GM19025 (cell line): Measurements from ENCODE around the gene SNCAIP.
A peak's percentile ranks its signal among the peaks of the same experiment; 100 is the strongest.

ENCODE experiments used
- ATAC-seq: cut with Tn5 transposase; IDR thresholded peaks from one replicate; pipeline ENCODE4 v1.9.1; 2021; ENCODE audit warnings: mild to moderate bottlenecking, low read depth, moderate library complexity; ENCODE audit not compliant: unreplicated experiment

The SNCAIP gene

DNA sequence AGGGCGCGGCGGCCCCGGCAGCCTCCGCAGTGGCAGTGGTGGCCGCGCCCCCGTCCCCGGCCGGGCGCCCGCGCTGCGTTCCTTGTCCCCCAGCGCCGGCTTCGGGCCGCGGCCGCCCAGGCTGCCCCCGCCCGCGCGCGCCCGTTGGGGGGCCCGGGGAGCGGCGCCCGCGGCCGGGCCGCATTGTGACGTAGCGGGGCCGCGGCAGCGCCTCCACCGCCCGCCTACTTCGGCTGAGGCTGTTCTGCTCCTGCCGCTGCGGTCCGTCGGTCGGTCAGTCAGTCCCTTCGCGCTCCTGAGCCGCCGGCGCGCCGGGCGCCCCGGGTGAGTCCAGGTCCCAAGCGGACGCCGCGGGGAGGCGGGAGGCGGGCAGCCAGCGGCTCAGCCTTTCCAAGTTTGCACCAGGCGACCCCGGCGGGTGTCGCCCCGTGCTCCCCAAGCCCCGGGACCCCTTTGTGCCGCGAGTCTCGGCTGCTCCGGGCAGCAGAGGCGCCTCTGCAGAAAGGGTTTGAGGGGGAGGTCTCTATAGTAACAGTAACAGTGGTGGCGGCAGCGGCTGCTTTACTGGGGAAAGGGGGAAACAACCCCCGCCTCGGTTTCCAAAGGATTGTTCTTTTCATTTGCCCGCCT is at the start of gene SNCAIP:
Gene SNCAIP, plus strand, starts transcription at position 277 of the 630 bp plus-strand sequence. CDS start 78,898 bp downstream, outside the sequence.
- ATAC-seq: no peak

DNA sequence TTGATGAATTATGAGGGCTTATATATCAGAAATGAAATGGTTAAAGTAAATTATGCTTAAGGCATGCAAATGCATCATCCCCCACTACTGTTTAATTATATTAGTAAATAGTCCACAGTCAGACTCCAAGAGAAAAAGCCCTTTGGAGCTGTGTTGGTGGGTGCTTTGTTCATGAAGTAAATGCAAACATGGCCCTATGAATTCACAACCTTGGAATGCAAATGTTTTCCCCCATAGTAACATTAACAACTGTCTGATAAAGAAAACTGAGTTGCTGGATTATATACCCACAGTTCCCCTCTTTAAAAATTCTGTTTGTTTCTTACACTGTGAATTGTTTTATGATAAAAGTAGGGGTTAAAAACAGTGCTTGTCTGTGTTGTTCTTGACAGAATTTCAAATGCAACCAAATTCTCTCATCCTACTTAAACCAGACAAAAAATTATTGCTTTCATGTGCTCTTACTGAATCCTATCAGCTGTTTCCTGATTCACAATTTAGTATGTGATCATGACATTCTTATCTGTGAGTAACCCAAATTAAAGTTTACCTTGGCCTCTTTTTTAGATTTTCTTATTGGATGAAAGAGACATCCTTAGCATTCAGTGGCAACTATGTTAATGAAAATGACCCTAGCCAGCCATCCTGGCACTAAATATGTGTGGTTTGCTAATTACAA is 48.5 kb upstream of the SNCAIP start:
- no peak for ATAC-seq

DNA sequence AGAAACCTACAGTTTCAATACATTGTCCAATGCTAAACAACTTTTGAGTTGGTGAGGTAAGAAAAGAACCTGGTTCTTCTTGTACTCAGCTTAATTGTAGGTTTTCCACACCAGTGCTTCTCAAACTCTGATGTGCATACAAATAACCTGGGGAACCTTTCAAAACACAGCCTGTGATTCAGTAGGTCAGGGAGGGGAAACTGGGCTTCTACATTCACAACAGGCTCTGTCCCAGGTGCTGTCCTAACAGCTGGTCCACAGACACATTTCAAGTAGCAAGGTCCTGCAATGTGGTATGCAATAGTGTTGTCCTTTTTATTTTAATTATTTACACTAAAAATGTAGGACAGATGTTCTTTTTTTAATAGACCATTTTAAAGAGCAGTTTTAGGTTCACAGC is 47.4 kb upstream of the SNCAIP start:
- no peak for ATAC-seq

DNA sequence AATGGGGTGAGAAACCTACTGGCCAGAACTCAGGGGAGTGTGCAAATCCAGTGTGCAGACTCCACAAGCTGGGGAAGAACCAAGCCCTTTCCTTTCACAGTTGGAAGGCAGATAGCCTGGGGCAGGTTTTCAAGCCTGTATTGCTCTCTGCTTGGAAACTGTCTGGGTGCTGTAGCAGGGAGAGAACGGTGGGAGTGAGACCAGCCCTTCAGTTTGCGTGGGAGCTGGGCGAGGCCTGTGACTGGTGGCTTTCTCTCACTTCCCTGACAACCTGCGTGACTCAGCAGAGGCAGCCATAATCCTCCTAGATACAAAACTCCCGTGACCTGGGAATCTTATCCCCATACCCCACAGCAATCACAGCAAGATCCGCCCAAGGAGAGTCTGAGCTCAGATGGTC is 44.9 kb upstream of the SNCAIP start:
- ATAC-seq: no peak

DNA sequence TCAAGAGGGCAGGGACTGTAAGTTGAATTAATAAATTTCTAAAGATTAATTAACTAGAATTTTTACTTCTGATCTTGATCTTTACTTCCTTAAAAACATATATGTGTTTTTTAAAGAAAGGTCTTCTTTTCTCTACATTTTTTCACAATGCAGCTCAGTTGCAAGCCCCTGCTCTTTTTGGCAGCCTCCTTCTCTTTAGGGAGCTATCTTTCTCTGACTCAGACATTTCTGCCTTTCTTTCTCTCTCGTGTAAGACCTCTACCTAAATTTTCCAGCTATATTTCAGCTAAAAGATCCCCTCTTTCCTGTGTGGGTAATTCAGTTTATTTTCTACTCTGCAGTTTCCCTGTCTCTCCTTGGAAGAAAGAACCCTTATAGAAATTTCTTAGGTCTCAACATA is 38.3 kb upstream of the SNCAIP start:
- no peak for ATAC-seq

DNA sequence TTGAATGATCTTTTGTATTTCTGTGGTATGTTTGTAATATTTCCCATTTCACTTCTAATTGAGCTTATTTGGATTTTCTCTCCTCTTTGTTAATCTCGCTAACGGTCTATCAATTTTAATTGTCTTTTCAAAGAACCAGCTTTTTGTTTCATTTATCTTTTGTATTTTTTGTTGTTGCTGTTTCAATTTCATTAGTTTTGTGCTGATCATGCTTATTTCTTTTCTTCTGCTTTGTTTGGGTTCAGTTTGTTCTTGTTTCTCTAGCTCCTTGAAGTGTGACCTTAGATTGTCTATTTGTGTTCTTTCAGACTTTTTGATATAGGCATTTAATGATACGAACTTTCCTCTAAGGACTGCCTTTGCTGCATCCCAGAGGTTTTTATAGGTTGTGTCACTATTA is 28.4 kb upstream of the SNCAIP start:
- ATAC-seq: no peak

DNA sequence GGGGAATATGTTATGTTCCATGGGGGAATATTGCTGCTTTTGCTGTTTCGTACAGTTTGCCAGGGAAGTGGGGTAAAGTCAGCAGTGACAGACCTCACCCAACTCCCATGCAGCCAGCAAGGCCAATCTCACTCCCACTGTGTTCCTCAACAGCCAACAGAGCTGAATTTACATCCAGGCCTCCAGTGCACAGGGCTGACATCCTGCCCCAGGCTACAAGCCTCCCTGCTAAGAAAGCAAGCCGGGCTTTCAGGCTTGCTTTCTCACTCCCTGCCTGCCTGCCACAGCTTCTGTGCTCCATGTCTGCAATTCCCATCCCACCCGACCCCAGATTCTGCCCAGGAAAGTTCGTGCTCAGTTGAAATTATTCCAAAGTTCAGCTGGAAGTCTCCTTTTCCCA is 25.5 kb upstream of the SNCAIP start:
- ATAC-seq: no peak

DNA sequence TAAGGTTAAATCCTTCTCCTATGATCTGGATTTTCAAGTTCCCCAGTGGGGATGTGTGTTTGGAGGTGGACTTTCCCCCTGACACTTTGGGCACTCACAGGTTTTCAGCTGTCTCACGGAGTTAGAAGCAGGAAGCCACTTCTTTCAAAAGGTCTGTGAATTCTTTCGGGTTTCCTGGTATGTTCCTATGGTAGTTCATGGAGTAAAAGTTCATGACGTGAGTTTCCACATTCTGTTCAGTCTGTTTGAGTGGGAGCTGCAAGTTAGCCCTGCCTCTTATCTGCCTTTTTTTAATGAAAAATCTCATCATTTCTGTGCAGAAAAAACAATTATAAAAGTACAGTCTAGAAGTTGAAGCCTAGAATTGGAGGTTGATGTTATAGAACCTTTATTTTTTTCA is 24.9 kb upstream of the SNCAIP start:
- ATAC-seq: no peak

DNA sequence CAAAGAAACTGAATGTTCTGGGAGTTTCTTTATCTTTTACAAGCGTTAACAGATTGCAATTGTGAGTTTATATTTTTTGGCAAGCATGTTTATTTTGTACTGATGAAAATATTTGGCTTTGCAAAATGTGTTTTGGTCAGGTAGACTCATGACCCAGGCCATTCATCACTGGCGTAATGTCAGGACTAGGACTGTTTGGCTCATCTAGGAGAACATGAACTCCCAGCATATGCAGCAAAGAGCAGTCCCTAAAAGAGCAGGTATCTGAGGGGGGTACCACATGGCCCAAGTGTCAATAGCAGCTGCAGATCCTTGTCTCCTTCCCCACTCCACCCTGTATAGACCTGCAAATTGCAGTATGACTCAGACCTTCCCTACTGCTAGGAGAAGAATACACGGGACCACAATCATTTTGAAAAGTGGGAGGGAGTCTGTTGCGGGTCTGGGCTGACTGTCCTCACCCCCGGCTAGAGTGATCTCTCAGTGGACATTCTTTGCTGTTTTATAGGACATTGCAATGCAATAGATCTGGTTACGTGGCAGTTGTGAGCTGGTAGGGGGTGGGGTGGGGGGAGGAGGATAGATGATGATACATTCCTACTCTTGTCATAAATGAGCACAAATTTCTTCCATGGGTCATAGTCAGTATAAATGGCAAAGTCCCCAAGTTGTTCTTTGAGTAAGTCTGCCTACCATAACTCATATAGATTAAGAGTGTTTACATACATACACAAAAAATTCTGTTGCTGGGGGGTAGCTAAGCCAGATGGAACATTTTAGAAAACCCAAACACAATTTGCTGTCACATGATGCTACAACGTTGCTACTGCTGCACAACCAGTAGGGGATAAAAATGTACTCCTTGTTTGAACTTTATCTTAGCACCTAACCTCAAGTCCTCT is 20.8 kb upstream of the SNCAIP start:
- ATAC-seq: no peak

DNA sequence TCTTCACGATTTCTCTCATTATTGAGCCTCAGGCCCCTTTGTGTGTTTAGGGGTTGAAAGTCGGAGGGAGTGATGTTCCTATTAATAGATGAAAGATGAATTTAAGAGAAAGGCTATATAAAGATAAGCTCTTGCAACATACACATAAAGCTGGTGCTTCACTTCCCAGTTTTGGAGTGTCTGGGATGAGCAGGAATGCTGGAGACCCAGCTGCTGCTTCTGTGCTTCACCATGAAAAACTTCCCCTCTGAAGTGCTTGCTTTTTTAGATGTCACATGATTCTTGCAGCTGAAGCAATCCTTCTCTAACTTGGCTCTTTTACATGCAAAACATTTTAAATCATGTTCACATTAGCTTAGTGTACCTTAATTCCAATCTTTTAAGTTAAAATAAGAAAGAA is 19.7 kb upstream of the SNCAIP start:
- ATAC-seq: no peak

DNA sequence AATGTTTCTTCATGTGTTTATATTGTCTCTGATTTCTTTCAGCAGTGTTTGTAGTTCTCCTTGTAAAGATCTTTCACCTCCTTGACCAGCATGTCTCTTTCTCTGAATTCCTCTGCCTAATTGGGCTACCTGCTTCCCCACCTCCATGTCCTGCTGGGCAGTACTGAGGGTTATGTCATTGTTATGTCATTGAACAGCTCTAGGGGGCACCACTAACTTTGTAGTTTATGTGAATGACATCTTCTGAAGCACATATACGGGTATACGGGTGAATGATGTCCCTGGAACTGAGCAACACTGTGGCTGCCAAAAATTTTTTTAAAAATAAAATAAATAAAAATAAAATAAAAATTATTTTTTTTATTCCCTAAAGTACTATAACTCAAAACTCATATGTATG is 16.9 kb upstream of the SNCAIP start:
- ATAC-seq: no peak

DNA sequence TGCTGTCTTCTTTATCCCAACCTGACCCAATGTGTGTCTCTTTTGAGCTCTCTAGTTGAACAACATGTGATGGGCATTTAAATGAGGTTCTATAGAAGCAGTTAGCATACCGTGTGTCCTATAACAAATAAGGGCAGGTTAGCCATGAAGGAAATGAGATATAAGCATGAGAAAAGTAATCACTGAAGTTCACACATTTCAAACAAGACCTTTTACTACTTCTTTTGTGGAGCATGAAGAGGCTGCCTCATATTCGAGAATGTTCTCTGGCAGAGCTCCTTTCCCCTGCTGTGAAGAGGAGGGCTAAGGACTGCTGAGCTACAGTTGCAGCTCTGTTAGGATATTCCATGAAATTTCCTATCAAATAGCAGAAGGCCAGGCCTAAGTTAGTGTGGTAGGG is 15.2 kb upstream of the SNCAIP start:
- no peak for ATAC-seq

DNA sequence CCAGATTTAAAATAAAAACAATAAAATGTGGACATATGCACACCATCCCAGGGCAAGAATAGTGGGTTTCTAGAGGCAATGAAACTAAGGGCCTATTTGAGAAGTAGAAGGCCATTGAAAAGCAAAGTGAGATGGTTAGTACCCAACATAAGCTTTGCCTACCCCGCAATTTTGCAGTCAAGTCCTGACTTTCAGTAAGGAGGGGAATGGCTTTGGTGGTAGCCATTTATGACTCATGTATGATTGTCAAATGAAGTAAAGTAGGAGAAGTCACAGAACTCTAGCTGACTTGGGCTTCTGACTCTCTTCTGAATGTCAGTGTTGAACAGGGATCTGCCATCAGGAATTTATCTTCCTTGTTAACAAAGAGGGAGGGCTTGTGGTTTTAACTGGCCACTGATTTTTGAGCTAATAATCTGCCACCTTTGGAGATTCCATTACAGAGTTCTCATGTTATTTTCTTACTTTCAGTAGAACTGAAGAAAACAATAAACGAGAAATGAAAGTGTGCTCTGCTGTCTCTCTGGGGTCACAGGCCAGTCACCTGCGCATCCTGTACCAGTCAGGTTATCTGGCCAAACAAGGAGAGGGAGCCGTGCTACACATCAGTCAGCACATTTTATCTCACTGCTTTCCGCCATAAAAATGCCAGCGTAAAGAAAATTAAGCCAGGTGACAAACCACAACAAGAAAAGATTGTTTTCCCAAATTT is 14.3 kb upstream of the SNCAIP start:
- peak; percentile 72 for ATAC-seq

DNA sequence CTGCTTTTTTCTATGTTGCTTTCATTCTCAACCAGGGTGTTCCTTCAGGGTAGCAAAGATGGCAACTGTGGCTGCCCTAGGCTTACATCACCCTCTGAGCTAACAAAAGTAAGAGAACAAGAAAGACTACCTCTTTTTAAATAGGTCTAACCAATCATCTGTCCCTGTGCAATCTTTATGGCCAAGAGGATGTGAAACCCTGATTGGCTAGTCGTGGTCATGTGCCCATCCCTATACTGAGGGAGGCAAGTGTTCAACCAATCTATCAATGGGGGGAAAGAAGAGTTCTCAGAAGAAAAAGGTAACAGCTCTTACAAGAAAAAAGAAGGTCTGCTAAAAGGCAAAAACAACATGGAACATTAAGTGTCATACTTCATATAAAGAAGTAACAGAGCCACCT is 11.7 kb upstream of the SNCAIP start:
- no peak for ATAC-seq

DNA sequence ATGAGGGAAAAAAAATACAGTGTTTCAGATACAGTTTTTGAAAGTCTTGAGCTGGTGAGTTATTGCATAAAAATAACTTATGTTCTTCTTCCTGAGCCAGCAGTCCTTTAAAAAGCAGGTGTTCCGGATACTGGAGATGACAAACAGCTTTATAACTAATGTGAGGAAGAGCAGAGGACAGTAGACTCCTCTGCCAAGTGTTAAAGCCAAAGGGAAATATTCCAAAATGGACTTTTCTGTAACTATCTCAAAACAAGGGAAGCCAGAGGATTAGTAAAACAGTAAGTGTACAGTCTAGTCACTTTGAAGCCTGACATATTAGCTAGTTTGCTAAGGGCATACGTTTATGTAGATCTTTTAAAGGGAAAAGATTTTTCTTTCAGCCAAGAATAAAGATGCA is 11.0 kb upstream of the SNCAIP start:
- no peak for ATAC-seq

DNA sequence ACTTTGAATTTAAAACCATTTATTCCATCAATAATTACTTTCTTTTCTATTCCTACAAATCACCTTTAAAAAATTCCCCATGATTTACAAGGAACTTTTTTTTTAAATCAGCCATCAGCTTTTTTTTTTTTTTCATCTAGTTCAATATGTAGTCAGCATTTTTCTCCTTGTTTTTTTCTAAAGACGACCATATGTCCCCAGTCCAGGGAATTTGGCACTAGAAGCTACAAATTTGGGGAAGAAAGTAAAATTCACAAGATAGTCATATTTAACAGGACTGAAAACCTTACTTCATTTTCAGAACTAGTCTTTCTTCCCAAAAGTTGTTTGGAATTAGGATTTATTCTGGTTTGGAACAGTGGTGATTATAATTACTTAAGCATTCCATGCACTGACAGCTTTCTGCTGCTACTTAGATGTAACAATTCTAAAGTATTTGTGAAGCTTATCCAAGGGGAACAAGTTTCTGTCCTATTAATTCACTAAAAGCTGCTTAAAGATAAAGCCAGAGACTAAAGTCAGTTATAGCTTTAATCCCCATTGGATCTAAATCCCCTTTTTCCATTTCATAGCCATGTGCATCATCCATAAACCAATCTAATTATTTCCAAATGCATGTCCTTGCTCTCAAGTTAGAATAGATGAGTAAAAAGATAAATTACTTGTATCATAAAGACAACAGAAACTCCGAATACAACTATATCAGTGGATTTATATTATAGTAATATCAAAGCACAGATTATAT is 7.4 kb upstream of the SNCAIP start:
- ATAC-seq: no peak

DNA sequence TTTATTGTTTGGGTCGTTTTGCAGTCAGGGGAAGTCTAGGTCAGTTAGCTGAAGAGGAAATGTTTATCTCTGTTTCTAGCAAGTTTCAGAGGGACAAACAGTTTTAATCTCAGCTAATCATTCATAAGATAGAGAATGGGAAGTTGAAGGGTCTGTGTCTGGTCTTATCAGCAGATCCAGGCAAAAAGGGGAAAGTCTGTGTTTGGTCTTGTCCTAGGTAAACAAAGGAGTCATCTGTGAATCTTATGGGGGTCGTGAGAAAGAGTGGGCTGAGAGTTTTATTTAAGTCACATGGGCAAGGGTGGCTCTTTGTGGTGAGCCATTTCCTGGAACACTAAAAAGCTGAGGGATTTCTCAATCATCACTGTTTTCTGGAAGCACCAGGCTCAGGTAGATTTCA is 5.6 kb upstream of the SNCAIP start:
- ATAC-seq: no peak

DNA sequence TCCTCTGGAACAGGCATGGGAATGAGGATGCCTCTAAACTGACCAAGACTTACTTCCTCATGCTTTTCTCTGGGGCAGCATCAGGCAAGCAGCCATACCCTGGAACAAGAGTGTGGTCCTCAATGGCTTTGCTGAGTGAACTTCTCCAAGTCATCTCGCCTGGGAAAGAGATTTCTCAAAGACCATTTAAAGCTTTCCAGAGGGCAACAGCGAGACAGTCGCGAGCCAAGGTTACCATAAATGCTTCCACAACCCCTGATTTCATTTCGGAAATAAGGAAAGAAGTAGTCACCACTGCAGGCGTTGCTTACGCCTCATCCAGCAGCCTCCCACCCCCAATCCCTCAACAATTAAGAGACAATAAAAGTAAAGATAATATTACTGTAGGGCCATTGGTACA is 1.1 kb upstream of the SNCAIP start:
- ATAC-seq: no peak

DNA sequence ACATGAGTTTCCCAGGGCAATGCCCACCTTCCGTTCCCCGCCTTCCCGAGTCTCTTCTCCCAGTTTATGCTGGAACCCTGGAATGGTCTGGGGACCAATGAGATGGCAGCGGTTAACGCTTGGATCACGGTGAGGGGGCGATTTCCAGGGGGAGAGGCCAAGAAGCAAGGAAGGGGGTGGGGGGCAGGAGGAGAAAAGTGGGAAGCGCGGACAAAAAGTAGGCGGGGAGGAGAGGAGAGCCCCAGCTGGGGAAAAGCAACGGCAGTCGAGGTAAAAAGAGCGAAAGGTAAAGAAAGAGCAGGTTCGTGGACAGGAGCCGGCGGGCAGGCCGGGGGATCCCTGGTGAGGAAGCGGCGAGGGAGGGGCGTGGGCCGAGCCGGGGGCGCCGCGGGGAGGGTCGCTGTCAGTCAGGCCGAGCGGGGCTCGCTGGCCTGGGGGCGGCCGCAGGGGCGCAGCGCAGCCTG is 508 bp upstream of the SNCAIP start:
- ATAC-seq: no peak
